Retinal pigment epithelial cell (primary cell): Measurements from ENCODE around the gene COA4.

ENCODE experiments used
- DNase-seq: peaks from one replicate; pipeline ENCODE4 v3.0.0-alpha.2; 2010; ENCODE audit warnings: low read depth
- H3K4me3 ChIP-seq: 2 replicates; pipeline ENCODE4 v1.5.1; 2011; ENCODE audit warnings: mild to moderate bottlenecking, low read length, control low read depth, moderate library complexity
- TF ChIP-seq, protein P1 (sequence below): conservative IDR thresholded peaks from 2 replicates; pipeline ENCODE4 v1.5.1; 2011; ENCODE audit warnings: low read depth, low read length, control low read depth, inconsistent platforms

Gene COA4

DNA sequence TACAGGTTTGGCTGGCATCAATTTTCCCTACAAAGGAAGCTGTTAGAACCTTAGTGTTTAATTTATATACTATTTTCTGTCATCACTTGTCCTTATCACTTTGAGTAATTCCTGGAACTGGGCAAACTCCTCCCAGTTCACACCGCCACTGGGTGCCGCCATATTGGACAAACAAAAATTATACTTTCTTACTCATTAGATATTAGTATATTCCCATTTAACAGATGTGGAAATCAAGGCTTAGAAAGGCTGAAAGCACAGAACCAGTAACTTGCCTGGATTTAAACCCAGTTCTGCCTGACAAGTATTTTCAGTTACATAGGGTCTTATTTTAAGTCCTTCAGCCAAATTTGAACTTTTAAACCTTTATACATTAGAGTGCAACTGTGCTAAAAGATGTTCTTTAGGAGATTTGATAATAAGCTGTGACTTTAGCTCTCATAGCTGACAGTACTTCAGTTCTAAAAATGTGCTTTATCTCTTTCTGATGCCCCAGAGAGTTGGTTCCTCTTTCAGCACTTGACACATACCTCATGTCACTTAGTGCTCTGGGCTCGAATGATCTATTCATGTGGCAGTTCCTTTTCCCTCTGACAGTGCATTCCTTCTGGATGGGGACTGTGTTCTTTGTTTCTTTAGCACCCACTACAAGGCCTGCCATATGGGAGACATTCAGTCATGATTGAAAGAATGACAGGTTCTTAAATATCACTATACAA, 25.4 kb downstream of the COA4 start:
- TF ChIP-seq, protein P1, sequence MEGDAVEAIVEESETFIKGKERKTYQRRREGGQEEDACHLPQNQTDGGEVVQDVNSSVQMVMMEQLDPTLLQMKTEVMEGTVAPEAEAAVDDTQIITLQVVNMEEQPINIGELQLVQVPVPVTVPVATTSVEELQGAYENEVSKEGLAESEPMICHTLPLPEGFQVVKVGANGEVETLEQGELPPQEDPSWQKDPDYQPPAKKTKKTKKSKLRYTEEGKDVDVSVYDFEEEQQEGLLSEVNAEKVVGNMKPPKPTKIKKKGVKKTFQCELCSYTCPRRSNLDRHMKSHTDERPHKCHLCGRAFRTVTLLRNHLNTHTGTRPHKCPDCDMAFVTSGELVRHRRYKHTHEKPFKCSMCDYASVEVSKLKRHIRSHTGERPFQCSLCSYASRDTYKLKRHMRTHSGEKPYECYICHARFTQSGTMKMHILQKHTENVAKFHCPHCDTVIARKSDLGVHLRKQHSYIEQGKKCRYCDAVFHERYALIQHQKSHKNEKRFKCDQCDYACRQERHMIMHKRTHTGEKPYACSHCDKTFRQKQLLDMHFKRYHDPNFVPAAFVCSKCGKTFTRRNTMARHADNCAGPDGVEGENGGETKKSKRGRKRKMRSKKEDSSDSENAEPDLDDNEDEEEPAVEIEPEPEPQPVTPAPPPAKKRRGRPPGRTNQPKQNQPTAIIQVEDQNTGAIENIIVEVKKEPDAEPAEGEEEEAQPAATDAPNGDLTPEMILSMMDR = no peak
- H3K4me3 ChIP-seq = no peak overlapping the region

DNA sequence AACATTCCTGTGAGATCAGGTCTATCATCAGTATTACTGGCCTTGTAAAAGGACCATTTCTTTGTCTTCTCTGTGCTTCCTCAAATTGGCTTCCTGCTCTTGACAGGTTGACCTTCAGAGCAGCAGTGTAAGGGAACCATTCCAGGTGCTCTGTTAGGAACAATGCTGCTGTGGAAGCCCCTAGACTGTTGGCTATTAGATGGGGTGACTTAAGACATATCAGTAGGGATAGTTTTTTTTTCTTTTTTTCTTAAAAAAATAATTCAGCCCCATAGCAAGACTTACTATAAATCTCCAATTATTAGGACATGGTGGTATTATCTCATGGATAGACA, 37.6 kb downstream of the COA4 start:
- TF ChIP-seq, protein P1 = no peak
- DNase-seq = no peak
- no peak overlapping the region for H3K4me3 ChIP-seq

More for the DNA sequence above, 25.4 kb downstream of the COA4 start:
- DNase-seq = no peak

DNA sequence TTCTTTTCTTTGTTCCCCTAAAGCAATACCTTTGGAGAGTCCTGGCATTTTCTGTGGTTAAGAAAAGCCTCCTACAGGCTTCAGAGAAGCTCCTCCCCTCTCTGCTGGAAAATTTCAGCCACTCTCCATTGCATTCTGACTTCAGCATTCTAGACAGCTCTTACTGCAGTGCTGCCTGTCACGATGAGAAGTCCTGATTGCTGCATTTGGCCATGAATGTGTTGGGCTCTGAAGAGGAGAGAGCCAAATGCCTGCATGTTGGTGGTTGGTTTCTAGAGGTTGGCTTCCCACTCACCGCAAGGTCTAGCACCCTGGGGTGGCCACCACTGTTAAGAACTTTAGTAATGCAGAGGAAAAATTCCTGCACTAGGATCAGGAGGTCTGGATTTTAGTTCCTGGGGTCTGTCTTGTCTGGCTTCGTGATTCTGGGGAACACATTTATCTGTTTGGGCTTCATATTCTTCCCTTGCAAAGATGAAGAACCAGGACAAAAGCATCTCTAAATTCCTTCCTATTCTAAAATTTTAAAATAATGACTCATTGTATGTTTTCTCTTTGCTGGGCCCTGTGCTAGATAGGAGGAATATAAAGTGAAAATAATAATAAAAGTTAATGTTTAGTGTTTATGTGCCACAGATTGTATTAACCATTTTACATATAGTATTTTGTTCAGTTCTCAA, 38.1 kb downstream of the COA4 start:
- no peak overlapping the region for H3K4me3 ChIP-seq
- TF ChIP-seq, protein P1 = no peak
- DNase-seq = no peak

DNA sequence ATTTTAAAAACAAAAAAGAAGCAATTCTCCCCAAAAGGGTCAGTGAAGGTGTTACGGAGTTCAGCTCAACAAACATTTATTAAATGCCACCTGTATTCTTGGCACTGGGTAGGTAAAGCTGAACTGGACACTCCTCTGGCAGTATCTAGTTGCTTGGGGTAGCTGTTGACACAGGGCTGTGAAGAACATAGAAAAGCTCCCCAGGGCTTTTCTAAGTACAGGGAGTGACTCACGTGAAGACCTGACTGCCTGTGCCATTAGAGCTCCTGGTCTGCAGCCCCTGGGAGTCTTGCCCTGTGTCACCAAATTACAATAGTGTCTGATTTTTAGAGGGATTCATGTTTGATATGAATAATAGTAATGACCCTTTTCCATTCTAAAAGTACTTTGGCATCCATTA, 43.6 kb downstream of the COA4 start:
- TF ChIP-seq, protein P1 = no peak
- no peak for DNase-seq
- H3K4me3 ChIP-seq = no peak overlapping the region

DNA sequence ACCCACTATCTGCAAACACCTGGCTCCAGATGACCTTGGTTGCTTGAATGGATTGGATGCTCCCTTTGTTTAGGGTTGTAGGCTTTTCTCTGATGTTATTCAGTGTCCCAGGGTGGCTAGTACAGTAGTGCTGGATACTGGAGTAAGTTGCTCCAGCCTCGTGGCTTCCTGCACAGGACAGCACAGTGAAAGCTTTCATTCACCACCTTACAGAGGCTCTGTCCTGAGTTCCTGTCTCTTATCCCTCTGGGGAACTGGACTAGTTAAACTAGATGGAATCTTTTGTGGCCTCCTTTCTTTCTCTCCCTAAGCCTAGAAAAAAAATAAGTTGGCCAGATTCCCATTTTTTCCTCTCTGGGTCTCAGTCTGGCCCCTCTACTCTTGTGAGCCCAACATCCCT, 46.4 kb downstream of the COA4 start:
- no peak overlapping the region for H3K4me3 ChIP-seq
- no peak for DNase-seq
- TF ChIP-seq, protein P1 = no peak
